ENCODE data around the gene ORC3.

GRCh38 chr6:87656857-87657256 lies 66.9 kb downstream of the ORC3 start:
- TF ChIP-seq CTCF (IDR thresholded peaks at IDR 0.05) (no peak), EZH2 (IDR thresholded peaks at IDR 0.05; ENCODE audit: borderline replicate concordance, insufficient read depth, low read depth, low read length, poor library complexity, severe bottlenecking) (no peak)
